ENCODE data around the gene TROAP. TPM values are rescaled to one million over a fixed set of nuclear protein-coding genes. Genes with fewer than 3 reads are reported as not detected.

TROAP gene
- total and polyA plus RNA-seq, 2 experiments from 2014 or later: 46.4 to 47.5 TPM

DNA sequence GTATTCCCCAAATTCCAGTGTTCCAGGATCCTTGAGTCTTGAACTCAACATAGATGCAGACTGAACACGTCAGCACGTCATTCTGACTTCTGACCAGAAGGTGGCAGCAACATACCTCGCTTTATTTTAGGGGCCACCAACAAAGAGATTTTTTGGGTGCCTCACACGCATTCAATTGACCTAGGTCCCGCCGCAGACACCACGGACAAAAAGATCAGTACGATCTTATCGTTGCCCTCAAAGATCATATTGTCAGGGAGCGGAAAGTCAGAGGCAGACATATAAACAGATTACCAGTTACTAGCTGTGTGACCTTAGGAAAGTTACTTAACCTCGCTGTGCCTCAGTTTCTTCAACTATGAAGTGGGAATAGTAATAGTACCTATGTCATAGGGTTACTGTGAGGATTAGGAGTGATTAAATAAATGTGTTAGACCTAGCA lies 34.6 kb upstream of the TROAP start:
- H3K79me2 ChIP-seq (replicated peaks; ENCODE audit: insufficient read depth): no peaks in the 10 kb centered on the region
- ATAC-seq (peak; percentile 38), DNase-seq (ENCODE audit: low spot score) (peak; percentile 80)
- H4K20me1 ChIP-seq (replicated peaks; ENCODE audit: insufficient read depth): no peaks in the 10 kb centered on the region
- no peak overlapping the region for H3K4me2 ChIP-seq
- Mint-ChIP-seq H3K27ac (no peak overlapping the region), H3K36me3 (ENCODE audit: low read depth) (no peaks in the 10 kb centered on the region), H3K27me3 (ENCODE audit: insufficient read depth, low read depth, poor library complexity) (peaks cover 44% of the 10 kb centered on the region), H3K4me1 (peaks cover 8% of the 10 kb centered on the region; the same call in 2 of the 3 replicates), H3K9me3 (no peaks in the 10 kb centered on the region; the same call in 2 of the 3 replicates), H3K4me3 (no peak overlapping the region)
- no peak overlapping the region for H3K4me3 ChIP-seq
- H3F3A ChIP-seq (replicated peaks; ENCODE audit: low read depth): no peaks in the 10 kb centered on the region
- H2AFZ ChIP-seq: no peak overlapping the region
- no peaks in the 10 kb centered on the region for H3K36me3 ChIP-seq (ENCODE audit: insufficient read depth)
- H3K27ac ChIP-seq (ENCODE audit: low read depth): no peak overlapping the region
- peaks cover 6% of the 10 kb centered on the region for H3K4me1 ChIP-seq (ENCODE audit: insufficient read depth)
- TF ChIP-seq, protein P1, sequence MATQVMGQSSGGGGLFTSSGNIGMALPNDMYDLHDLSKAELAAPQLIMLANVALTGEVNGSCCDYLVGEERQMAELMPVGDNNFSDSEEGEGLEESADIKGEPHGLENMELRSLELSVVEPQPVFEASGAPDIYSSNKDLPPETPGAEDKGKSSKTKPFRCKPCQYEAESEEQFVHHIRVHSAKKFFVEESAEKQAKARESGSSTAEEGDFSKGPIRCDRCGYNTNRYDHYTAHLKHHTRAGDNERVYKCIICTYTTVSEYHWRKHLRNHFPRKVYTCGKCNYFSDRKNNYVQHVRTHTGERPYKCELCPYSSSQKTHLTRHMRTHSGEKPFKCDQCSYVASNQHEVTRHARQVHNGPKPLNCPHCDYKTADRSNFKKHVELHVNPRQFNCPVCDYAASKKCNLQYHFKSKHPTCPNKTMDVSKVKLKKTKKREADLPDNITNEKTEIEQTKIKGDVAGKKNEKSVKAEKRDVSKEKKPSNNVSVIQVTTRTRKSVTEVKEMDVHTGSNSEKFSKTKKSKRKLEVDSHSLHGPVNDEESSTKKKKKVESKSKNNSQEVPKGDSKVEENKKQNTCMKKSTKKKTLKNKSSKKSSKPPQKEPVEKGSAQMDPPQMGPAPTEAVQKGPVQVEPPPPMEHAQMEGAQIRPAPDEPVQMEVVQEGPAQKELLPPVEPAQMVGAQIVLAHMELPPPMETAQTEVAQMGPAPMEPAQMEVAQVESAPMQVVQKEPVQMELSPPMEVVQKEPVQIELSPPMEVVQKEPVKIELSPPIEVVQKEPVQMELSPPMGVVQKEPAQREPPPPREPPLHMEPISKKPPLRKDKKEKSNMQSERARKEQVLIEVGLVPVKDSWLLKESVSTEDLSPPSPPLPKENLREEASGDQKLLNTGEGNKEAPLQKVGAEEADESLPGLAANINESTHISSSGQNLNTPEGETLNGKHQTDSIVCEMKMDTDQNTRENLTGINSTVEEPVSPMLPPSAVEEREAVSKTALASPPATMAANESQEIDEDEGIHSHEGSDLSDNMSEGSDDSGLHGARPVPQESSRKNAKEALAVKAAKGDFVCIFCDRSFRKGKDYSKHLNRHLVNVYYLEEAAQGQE (IDR thresholded peaks at IDR 0.05; ENCODE audit: unreplicated experiment): no peak
- TF ChIP-seq EZH2 (IDR thresholded peaks at IDR 0.05; ENCODE audit: low read depth, unreplicated experiment) (no peak), ZNF114 (CRISPR knock-in tag; IDR thresholded peaks at IDR 0.05) (no peak), JUNB (IDR thresholded peaks at IDR 0.05; ENCODE audit: unreplicated experiment) (no peak), CREB1 (CRISPR knock-in tag; IDR thresholded peaks at IDR 0.05; ENCODE audit: low read depth) (peak; percentile 84), EZH2phosphoT487 (IDR thresholded peaks at IDR 0.05; ENCODE audit: unreplicated experiment) (no peak), NANOG (IDR thresholded peaks at IDR 0.05; ENCODE audit: borderline replicate concordance) (no peak), STAT1 (IDR thresholded peaks at IDR 0.05; ENCODE audit: unreplicated experiment) (no peak), POLR2AphosphoS5 (IDR thresholded peaks at IDR 0.05; ENCODE audit: low read depth) (no peak), ZNF331 (CRISPR knock-in tag; IDR thresholded peaks at IDR 0.05; ENCODE audit: low read depth) (no peak)
- TF ChIP-seq, protein P2, sequence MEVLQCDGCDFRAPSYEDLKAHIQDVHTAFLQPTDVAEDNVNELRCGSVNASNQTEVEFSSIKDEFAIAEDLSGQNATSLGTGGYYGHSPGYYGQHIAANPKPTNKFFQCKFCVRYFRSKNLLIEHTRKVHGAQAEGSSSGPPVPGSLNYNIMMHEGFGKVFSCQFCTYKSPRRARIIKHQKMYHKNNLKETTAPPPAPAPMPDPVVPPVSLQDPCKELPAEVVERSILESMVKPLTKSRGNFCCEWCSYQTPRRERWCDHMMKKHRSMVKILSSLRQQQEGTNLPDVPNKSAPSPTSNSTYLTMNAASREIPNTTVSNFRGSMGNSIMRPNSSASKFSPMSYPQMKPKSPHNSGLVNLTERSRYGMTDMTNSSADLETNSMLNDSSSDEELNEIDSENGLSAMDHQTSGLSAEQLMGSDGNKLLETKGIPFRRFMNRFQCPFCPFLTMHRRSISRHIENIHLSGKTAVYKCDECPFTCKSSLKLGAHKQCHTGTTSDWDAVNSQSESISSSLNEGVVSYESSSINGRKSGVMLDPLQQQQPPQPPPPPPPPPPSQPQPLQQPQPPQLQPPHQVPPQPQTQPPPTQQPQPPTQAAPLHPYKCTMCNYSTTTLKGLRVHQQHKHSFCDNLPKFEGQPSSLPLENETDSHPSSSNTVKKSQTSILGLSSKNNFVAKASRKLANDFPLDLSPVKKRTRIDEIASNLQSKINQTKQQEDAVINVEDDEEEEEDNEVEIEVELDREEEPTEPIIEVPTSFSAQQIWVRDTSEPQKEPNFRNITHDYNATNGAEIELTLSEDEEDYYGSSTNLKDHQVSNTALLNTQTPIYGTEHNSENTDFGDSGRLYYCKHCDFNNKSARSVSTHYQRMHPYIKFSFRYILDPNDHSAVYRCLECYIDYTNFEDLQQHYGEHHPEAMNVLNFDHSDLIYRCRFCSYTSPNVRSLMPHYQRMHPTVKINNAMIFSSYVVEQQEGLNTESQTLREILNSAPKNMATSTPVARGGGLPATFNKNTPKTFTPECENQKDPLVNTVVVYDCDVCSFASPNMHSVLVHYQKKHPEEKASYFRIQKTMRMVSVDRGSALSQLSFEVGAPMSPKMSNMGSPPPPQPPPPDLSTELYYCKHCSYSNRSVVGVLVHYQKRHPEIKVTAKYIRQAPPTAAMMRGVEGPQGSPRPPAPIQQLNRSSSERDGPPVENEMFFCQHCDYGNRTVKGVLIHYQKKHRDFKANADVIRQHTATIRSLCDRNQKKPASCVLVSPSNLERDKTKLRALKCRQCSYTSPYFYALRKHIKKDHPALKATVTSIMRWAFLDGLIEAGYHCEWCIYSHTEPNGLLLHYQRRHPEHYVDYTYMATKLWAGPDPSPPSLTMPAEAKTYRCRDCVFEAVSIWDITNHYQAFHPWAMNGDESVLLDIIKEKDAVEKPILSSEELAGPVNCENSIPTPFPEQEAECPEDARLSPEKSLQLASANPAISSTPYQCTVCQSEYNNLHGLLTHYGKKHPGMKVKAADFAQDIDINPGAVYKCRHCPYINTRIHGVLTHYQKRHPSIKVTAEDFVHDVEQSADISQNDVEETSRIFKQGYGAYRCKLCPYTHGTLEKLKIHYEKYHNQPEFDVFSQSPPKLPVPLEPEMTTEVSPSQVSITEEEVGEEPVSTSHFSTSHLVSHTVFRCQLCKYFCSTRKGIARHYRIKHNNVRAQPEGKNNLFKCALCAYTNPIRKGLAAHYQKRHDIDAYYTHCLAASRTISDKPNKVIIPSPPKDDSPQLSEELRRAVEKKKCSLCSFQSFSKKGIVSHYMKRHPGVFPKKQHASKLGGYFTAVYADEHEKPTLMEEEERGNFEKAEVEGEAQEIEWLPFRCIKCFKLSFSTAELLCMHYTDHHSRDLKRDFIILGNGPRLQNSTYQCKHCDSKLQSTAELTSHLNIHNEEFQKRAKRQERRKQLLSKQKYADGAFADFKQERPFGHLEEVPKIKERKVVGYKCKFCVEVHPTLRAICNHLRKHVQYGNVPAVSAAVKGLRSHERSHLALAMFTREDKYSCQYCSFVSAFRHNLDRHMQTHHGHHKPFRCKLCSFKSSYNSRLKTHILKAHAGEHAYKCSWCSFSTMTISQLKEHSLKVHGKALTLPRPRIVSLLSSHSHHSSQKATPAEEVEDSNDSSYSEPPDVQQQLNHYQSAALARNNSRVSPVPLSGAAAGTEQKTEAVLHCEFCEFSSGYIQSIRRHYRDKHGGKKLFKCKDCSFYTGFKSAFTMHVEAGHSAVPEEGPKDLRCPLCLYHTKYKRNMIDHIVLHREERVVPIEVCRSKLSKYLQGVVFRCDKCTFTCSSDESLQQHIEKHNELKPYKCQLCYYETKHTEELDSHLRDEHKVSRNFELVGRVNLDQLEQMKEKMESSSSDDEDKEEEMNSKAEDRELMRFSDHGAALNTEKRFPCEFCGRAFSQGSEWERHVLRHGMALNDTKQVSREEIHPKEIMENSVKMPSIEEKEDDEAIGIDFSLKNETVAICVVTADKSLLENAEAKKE (CRISPR knock-in tag; IDR thresholded peaks at IDR 0.05): no peak
- TF ChIP-seq, protein P3, sequence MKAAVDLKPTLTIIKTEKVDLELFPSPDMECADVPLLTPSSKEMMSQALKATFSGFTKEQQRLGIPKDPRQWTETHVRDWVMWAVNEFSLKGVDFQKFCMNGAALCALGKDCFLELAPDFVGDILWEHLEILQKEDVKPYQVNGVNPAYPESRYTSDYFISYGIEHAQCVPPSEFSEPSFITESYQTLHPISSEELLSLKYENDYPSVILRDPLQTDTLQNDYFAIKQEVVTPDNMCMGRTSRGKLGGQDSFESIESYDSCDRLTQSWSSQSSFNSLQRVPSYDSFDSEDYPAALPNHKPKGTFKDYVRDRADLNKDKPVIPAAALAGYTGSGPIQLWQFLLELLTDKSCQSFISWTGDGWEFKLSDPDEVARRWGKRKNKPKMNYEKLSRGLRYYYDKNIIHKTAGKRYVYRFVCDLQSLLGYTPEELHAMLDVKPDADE (IDR thresholded peaks at IDR 0.05): no peak
- TF ChIP-seq, protein P4, sequence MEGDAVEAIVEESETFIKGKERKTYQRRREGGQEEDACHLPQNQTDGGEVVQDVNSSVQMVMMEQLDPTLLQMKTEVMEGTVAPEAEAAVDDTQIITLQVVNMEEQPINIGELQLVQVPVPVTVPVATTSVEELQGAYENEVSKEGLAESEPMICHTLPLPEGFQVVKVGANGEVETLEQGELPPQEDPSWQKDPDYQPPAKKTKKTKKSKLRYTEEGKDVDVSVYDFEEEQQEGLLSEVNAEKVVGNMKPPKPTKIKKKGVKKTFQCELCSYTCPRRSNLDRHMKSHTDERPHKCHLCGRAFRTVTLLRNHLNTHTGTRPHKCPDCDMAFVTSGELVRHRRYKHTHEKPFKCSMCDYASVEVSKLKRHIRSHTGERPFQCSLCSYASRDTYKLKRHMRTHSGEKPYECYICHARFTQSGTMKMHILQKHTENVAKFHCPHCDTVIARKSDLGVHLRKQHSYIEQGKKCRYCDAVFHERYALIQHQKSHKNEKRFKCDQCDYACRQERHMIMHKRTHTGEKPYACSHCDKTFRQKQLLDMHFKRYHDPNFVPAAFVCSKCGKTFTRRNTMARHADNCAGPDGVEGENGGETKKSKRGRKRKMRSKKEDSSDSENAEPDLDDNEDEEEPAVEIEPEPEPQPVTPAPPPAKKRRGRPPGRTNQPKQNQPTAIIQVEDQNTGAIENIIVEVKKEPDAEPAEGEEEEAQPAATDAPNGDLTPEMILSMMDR (conservative IDR thresholded peaks at IDR 0.05; ENCODE audit: low read depth in 2 of 2): peak; percentile 89
- H3K9me2 ChIP-seq (ENCODE audit: insufficient read depth): no peaks in the 10 kb centered on the region
- peaks cover 57% of the 10 kb centered on the region for H3K27me3 ChIP-seq (ENCODE audit: insufficient read depth)
